ENCODE results near the gene PHKA2.

Gene PHKA2

DNA sequence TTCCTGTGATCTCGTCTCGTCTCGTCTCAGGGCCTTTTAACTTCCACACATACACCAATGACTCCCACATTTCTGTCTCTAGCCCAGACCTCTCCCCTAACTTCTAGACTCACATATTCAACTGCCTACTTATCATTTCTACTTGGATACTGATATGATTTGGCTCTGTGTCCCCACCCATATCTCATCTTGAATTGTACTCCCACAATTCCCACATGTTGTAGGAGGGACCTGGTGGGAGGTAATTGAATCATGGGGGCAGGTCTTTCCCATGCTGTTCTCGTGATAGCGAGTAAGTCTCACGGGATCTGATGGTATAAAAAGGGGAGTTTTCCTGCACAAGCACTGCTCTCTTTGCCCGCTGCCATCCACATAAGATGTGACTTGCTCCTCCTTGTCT is 8.9 kb downstream of the PHKA2 start:
- DNase-seq = no peak

DNA sequence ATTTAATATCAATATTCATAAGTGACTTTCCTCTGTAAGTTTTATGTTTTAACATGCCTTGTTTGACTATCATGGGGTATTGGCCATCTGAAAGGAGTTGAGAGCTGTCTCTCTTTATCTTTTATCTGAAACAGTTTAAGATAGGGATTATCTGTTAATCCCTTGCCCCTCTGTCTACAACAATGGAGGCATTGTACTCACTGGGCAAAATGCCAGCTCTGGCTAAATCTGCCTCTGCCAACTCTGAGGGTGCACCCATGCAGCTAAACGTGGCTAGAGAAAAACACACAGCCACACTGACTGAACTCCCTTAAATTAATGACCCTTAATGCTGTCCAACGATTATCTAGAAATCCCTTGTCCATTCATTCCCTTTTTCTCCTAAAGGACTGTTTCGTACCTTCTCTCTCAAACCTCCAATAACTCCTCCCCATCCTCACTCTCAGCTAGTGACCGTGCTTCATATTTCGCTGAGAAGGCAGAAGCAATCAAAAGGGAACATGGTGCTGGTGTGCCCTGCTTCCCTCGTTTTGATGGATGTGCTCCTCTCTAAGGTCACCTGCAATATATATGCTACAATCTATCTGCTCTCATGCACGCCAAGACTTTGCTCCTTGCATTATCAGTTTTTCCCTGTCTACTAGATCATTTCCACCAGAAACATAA is 10.3 kb downstream of the PHKA2 start:
- DNase-seq = no peak

- DNase-seq = no peak
Observed at GRCh38 chrX:18971506-18971905, 12.4 kb downstream of the PHKA2 start.

GRCh38 chrX:18970465-18970864 is 13.4 kb downstream of the PHKA2 start:
- DNase-seq = no peak

DNA sequence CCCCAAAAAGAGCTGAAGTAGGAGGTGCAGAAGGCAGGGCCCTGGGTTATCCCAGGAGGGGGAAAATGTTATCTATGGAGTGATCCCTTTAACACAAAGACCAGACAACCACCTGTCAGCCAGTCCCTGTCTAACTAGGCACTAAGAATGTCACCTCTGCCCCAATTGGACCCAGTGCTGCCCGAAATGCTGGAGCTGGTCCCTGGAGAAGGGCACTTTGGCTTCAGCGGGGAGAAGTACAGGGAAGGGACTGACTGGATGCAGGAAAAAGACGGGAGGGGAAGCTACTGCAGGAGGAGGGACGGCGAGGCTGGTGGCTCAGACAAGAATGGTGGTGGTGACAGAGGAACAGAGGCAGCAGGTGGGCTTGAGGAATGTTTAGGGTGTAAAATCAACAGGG is 17.3 kb downstream of the PHKA2 start:
- no peak for DNase-seq

- DNase-seq = no peak
Observed at GRCh38 chrX:18964901-18965300, 19.0 kb downstream of the PHKA2 start.

- DNase-seq = no peak
Observed at GRCh38 chrX:18964026-18964425, 19.9 kb downstream of the PHKA2 start.

- DNase-seq = no peak
Observed at GRCh38 chrX:18962329-18962728, 21.6 kb downstream of the PHKA2 start.

DNA sequence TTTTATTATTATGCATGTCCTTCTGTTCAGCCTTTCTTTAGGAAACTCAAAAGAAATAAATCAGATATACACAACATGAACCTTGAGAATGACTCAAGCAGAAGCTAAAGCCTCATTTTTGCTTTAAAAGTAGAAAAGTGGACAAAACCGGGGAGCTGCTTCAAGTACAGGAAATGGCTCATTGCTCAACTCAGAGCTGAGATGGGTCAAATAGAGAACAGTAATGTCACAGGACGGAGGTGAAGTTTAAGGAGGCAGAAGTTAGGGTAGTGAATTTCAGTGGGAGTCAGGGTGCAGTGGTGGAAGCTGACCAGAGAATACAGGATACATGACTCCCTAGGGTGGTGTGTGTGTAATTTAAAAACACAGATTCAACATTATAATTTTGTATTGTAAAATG is 22.2 kb downstream of the PHKA2 start:
- no peak for DNase-seq

DNA sequence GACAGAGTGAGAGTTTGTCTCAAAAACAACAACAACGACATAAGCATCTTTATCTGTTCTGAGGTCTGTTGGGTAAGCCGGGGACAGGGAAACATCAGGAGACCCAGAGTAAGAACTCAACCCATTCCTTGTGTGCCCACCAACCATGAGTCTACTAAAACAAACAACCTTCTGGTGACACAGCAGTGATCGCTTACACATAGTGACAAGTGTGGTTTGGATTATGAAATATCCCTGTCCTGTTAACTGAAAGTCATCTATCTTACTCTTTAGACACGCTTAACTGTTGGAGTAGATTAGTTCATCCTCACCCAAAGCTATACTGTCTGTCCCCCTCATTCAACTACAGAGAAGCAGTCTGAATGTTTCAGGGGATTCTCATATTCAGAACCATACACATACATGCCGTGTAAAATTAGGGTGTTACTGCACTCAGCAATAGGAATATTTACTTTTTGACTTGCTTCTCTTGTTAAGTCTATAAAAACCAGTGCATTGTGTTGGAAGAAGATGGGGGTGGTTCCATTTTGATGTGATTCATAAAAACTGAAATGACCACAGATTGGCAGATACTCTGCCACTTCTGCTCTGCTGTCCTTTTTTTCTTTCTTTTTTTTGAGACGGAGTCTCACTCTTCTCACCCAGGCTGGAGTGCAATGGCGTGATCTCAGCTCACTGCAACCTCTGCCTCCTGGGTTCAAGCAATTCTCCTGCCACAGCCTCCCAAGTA is 27.4 kb downstream of the PHKA2 start:
- no peak for DNase-seq

GRCh38 chrX:18955676-18956075 is 28.2 kb downstream of the PHKA2 start:
- DNase-seq = no peak

GRCh38 chrX:18951032-18951431 is 32.9 kb downstream of the PHKA2 start:
- DNase-seq = no peak

DNA sequence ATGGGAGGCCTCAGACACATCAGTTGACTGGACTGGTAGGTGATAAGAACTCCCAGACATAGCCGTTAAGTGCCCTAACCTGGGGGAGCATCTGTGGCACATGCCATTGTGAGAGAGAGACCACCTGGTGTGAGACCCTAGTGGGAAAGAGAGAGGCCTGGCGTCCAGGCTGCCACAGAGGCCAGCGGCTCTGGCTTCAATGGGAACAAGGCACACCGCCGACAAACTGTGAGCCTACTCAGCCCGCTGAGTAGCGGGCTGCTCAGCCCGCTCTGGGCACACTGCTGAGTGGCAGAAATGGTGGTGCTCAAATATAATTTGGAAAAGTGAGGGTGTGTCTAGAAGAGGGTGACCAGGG is 34.0 kb downstream of the PHKA2 start:
- DNase-seq = no peak

GRCh38 chrX:18949291-18949943 is 34.5 kb downstream of the PHKA2 start:
- DNase-seq = no peak

DNA sequence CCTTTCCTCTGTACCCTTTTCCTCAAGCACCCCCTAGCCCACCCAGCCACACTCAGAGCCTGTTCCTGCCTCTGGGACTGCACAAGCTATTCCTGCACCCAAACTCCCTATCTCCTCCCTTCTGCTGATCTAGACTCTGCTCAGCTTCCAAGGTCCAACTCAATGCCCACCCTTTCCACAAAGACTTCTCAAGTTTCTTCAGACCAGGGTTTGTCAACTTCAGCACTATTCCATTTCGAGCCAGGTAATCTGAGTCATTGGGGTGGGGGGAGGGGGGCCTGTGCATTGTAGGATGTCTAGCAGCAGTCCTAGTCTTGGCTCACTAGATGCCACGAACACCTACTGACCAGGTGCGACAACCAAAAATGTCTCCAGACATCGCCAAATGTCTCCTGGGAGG is 37.3 kb downstream of the PHKA2 start:
- no peak for DNase-seq

DNA sequence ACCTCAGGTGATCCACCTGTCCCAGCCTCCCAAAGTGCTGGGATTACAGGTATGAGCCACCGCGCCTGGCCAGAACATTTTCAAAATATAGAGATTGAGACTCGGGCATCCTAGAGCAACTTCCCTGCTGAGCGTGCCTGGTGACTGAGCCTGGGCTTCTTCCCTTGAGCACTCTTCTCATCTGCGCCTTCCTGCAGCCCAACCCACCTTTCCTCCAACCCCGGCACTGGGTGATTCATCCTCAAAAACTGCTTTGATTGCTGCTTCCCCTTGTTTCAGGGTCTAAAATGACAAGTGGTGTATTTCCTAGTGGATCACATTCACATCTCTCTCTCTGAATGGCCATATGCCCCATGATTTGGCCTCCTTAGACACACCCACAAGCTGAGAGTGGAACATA is 37.8 kb downstream of the PHKA2 start:
- no peak for DNase-seq

DNA sequence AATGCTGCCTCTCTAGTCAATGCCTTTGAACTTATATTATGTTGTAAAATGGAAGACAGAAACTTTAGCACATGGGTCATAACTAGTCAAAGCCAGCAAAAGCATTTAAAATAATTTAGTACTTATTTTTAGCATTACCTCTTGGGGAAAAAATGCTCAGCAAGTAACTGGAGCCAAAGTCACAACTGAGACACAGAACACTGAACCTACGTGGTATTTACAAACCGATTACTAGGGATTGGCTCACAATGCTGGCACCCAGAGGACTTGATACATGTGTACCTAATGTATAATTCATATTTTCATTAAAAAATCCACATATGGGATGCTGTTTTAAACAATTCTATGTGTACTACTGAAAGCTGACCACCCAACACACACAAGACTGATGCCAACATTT is 38.4 kb downstream of the PHKA2 start:
- DNase-seq = no peak

GRCh38 chrX:18944482-18944881 is 39.4 kb downstream of the PHKA2 start:
- DNase-seq = no peak

DNA sequence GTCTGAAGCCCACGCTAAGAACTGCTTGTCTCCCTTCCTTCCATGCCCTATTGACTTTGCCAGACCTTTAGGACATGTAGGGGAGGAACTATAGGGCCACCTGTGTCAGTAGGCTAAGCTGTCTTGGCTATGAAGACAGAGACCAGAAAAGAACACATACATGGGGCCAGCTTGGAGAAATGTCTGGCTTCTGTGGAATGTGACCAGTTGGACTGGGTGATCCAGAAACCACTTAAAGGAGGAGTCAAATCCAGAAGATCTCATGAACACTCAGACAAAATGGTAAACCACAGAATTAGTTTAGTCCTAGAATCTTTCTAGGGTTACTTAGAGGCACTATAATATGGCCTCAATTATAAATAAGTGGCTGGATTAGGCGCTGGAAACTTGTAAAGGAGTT is 42.0 kb downstream of the PHKA2 start:
- no peak for DNase-seq

GRCh38 chrX:18938710-18939109 is 45.2 kb downstream of the PHKA2 start:
- no peak for DNase-seq

DNA sequence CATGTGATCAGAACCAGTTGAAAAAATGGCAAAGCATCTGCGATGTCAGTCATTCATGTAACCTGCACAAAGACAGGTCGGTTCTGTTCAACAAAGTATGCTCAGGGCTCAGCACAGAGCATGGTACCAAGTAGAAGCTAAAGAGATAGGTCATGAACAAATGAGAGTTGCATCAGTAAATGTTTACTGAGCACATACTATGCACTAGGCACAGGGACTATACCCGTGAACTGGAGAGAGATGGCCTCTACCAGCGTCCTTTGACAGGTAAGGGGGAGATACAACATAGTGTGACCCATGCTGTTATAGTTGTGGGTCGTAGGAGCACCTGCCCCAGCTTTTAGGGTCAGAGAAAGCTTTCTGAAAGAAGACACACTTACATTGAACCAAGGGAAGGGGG is 46.7 kb downstream of the PHKA2 start:
- DNase-seq = no peak

GRCh38 chrX:18935893-18936292 is 48.0 kb downstream of the PHKA2 start:
- DNase-seq = no peak

- no peak for DNase-seq
Observed at GRCh38 chrX:18934708-18935107, 49.2 kb downstream of the PHKA2 start.

- no peak for DNase-seq
Observed at GRCh38 chrX:18933617-18934016, 50.3 kb downstream of the PHKA2 start.

DNA sequence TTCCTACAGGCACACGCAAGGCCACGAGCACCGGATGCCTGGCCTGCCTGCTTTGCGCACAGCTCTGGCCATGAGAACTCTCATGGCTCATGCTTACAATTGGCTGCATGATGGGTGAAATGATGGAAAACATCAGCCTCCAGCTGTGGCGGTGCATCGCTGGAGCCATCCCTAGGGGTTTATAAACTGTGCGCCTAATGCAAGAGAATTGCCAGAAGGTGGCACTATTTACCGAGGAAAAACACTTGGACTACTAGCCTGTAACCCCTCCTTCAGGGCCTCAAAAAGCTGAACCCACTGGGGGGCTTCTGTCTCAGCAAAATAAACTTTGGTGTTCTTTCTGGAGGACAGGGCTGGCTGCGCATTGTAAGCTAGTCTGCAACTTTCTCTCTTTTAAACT is 51.9 kb downstream of the PHKA2 start:
- peak in 1 of 2 donors; percentile 4 for DNase-seq
